ENCODE results near the gene RALGPS1. TPM values are rescaled to one million over a fixed set of nuclear protein-coding genes. Genes with fewer than 3 reads are reported as not detected.

Gene RALGPS1
- total RNA-seq, 2 experiments from 2014 or later = 14.1 to 14.4 TPM

- H3K9me2 ChIP-seq (ENCODE audit: insufficient read depth, low read length) = no peaks in the 10 kb centered on the region
- H4K20me1 ChIP-seq (ENCODE audit: insufficient read depth, low read length) = no peaks in the 10 kb centered on the region
- no peak for DNase-seq (ENCODE audit: low spot score)
- TF ChIP-seq, protein P1, sequence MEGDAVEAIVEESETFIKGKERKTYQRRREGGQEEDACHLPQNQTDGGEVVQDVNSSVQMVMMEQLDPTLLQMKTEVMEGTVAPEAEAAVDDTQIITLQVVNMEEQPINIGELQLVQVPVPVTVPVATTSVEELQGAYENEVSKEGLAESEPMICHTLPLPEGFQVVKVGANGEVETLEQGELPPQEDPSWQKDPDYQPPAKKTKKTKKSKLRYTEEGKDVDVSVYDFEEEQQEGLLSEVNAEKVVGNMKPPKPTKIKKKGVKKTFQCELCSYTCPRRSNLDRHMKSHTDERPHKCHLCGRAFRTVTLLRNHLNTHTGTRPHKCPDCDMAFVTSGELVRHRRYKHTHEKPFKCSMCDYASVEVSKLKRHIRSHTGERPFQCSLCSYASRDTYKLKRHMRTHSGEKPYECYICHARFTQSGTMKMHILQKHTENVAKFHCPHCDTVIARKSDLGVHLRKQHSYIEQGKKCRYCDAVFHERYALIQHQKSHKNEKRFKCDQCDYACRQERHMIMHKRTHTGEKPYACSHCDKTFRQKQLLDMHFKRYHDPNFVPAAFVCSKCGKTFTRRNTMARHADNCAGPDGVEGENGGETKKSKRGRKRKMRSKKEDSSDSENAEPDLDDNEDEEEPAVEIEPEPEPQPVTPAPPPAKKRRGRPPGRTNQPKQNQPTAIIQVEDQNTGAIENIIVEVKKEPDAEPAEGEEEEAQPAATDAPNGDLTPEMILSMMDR (conservative IDR thresholded peaks at IDR 0.05; ENCODE audit: low read length) = no peak
- TF ChIP-seq EZH2phosphoT487 (IDR thresholded peaks at IDR 0.05; ENCODE audit: borderline replicate concordance, low read depth, low read length) = no peak
- H3K9me3 ChIP-seq (ENCODE audit: low read length) = no peaks in the 10 kb centered on the region
- peaks cover 12% of the 10 kb centered on the region for H3K4me1 ChIP-seq (ENCODE audit: insufficient read depth, low read length, poor library complexity, severe bottlenecking)
- no peak overlapping the region for H3K27ac ChIP-seq (ENCODE audit: low read depth, low read length, poor library complexity, severe bottlenecking)
- H2AFZ ChIP-seq (ENCODE audit: low read length) = no peak overlapping the region
- no peaks in the 10 kb centered on the region for H3K36me3 ChIP-seq (ENCODE audit: insufficient read depth, low read length)
- no peak overlapping the region for H3K4me2 ChIP-seq (ENCODE audit: low read length)
- ChIA-PET POLR2A (no interaction called here), CTCF (ENCODE audit: unreplicated experiment) (interaction anchor here (0.6 kb wide), 1 partner anchor 1444 kb away, joined by 3 read pairs; no protein-coding TSS in a partner anchor)
- no peaks in the 10 kb centered on the region for H3K79me2 ChIP-seq (ENCODE audit: insufficient read depth, low read depth, low read length)
- no TSS peak for BruUV-seq (replicated peaks)
- intact Hi-C loops (cut with micrococcal nuclease; ENCODE audit: unreplicated experiment) = no loop called here
- H3K4me3 ChIP-seq (ENCODE audit: low read depth, low read length, poor library complexity, severe bottlenecking) = no peak overlapping the region
Measured at GRCh38 chr9:127113191-127113972, 198.8 kb downstream of the RALGPS1 start.

DNA sequence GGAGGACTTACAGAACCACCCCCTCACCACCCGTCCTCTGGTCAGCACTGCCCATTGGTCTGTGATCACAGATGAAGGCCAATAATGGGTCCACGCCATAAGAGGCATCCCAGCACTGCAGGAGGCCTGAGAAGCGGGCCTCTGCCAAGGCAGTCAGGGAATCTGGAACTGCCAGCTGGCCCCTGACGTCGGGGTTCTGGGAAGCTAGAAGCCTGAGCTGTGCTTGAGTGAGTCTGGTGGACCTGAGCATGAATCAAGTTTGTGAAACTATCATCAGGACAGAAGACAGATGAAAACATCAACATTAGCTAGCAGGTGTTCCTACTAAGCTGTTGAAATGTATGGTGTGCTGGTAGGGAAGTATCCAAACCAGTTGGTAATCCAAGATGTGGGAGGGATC, 200.0 kb downstream of the RALGPS1 start:
- no TSS peak for BruUV-seq (replicated peaks)
- Histone ChIP-seq H3K4me2 (ENCODE audit: low read length) (no peak overlapping the region), H3K9me3 (ENCODE audit: low read length) (no peaks in the 10 kb centered on the region), H3K79me2 (ENCODE audit: insufficient read depth, low read depth, low read length) (no peaks in the 10 kb centered on the region), H3K27ac (ENCODE audit: low read depth, low read length, poor library complexity, severe bottlenecking) (no peak overlapping the region), H2AFZ (ENCODE audit: low read length) (no peak overlapping the region), H3K4me3 (ENCODE audit: low read depth, low read length, poor library complexity, severe bottlenecking) (no peak overlapping the region), H3K4me1 (ENCODE audit: insufficient read depth, low read length, poor library complexity, severe bottlenecking) (peaks cover 15% of the 10 kb centered on the region), H3K9me2 (ENCODE audit: insufficient read depth, low read length) (no peaks in the 10 kb centered on the region), H3K36me3 (ENCODE audit: insufficient read depth, low read length) (no peaks in the 10 kb centered on the region), H4K20me1 (ENCODE audit: insufficient read depth, low read length) (no peaks in the 10 kb centered on the region)
- no peak for DNase-seq (ENCODE audit: low spot score)
- TF ChIP-seq, protein P1 (conservative IDR thresholded peaks at IDR 0.05; ENCODE audit: low read length) = no peak
- no peak for TF ChIP-seq EZH2phosphoT487 (IDR thresholded peaks at IDR 0.05; ENCODE audit: borderline replicate concordance, low read depth, low read length)
- intact Hi-C loops (cut with micrococcal nuclease; ENCODE audit: unreplicated experiment) = no loop called here
- CTCF ChIA-PET (ENCODE audit: unreplicated experiment) = no interaction called here
- POLR2A ChIA-PET = no interaction called here

GRCh38 chr9:127116088-127116726, 201.6 kb downstream of the RALGPS1 start:
- CTCF ChIA-PET (ENCODE audit: unreplicated experiment) = no interaction called here
- no TSS peak for BruUV-seq (replicated peaks)
- TF ChIP-seq, protein P1 (conservative IDR thresholded peaks at IDR 0.05; ENCODE audit: low read length) = no peak
- no peak for TF ChIP-seq EZH2phosphoT487 (IDR thresholded peaks at IDR 0.05; ENCODE audit: borderline replicate concordance, low read depth, low read length)
- no peaks in the 10 kb centered on the region for H3K9me3 ChIP-seq (ENCODE audit: low read length)
- no peaks in the 10 kb centered on the region for H3K79me2 ChIP-seq (ENCODE audit: insufficient read depth, low read depth, low read length)
- H3K36me3 ChIP-seq (ENCODE audit: insufficient read depth, low read length) = no peaks in the 10 kb centered on the region
- no peak overlapping the region for H3K27ac ChIP-seq (ENCODE audit: low read depth, low read length, poor library complexity, severe bottlenecking)
- no peaks in the 10 kb centered on the region for H3K9me2 ChIP-seq (ENCODE audit: insufficient read depth, low read length)
- H3K4me2 ChIP-seq (ENCODE audit: low read length) = no peak overlapping the region
- H4K20me1 ChIP-seq (ENCODE audit: insufficient read depth, low read length) = no peaks in the 10 kb centered on the region
- no peak for DNase-seq (ENCODE audit: low spot score)
- H2AFZ ChIP-seq (ENCODE audit: low read length) = no peak overlapping the region
- POLR2A ChIA-PET = no interaction called here
- H3K4me1 ChIP-seq (ENCODE audit: insufficient read depth, low read length, poor library complexity, severe bottlenecking) = peaks cover 16% of the 10 kb centered on the region
- intact Hi-C loops (cut with micrococcal nuclease; ENCODE audit: unreplicated experiment) = no loop called here
- H3K4me3 ChIP-seq (ENCODE audit: low read depth, low read length, poor library complexity, severe bottlenecking) = no peak overlapping the region

Measured in OCI-LY7 (cell line).